NCI-H2029 treated with DMSO at 0.1 percent for 48 hours (cell line): ENCODE data around the gene DGKD.

Experiments used
- DNase-seq: peaks from one replicate; lab custom pipeline; 2025; lab: John Stamatoyannopoulos, UW

The DGKD gene

GRCh38 chr2:233501198-233502076 lies 147.1 kb downstream of the DGKD start:
- no peak for DNase-seq

- DNase-seq: no peak
Measured at GRCh38 chr2:233503481-233503880, 149.2 kb downstream of the DGKD start.

- DNase-seq: no peak
Measured at GRCh38 chr2:233503947-233504637, 149.8 kb downstream of the DGKD start.

GRCh38 chr2:233513953-233514655 lies 159.8 kb downstream of the DGKD start:
- no peak for DNase-seq

- no peak for DNase-seq
Measured at GRCh38 chr2:233519787-233520611, 165.7 kb downstream of the DGKD start.
